GM21529 (cell line): ENCODE results near the gene OR51I2.

Experiments used
- ATAC-seq: cut with Tn5 transposase; IDR thresholded peaks from one replicate; pipeline ENCODE4 v1.9.1; 2021; ENCODE audit not compliant: unreplicated experiment

Gene OR51I2, protein sequence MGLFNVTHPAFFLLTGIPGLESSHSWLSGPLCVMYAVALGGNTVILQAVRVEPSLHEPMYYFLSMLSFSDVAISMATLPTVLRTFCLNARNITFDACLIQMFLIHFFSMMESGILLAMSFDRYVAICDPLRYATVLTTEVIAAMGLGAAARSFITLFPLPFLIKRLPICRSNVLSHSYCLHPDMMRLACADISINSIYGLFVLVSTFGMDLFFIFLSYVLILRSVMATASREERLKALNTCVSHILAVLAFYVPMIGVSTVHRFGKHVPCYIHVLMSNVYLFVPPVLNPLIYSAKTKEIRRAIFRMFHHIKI

DNA sequence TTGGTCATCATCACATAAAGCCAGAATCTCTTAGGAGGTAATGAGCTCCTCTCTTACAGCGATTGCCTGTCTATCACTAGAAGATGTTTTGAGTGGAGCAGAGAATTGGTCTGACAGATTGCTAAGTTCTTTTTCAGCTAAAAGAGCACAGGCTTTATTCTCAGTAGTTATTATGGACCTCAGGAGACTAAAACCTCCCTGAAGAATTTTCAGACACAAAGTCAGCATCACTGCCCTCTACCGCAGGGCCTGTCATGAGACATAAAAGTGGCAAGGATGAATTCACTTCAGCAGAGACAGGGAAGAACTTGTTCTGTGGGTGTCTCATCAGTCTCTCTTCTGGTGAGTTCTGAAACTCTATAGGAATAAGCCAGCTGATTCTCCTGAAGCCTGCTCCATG is at the start of gene OR51I2:
OR51I2 (plus strand) TSS at position 301 of the 400 bp plus-strand sequence. CDS start 4,166 bp downstream, outside the sequence.
- ATAC-seq, result no peak

DNA sequence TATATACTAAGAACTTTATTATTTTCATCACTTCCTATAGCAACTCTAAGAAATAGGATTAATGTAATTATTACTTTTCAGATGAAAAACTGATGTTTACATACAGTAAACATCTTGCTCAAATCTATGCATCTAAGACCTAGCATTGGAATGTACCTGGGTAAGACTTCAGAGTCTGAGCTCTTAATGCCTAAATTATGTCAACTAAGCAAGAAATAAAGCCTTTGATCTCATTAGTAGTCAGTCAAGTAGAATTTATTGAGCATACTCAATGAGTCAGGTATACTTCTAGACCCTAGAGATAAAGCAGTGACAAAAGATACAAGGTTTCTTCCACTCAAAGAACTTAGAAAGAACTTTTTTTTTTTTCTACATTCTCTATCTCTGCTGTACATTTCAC is 44.0 kb upstream of the OR51I2 start:
- no peak for ATAC-seq

DNA sequence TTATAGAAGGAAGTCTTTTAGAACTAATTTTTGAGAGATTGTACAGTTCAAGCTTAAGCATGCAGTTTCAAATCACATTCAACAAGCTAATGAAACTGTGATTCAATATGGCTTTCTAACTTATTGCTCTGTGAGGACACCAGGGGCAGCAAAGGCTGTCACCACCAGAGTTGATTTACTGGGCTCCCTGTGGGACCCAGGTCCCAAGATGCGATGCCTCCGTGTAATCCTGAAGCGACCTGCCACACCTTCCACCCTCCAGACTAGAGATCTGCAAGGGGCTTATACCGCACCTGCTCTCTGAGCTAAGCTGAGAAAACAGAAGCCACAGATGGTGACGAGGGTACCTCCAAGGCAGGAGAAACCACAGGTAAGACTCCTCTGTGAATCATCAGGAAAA is 28.1 kb upstream of the OR51I2 start:
- ATAC-seq, result no peak

DNA sequence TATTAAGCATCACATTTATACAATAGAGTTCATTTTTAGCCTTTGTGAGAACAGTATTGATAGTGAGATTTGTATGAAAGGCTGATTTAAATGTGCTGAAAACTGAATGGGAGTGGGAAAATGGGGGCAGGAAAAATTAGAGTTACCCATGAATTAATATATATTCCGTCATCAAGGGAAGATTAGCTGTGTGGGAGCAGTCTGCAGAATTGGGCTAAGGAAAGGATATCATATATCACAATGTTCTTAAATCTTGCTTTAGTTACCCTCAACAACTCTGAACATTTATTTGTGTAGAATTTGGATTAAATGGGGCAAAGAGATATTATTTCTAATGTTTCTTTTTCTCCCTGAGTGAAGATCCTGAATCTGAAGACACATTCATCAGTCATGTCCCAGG is 27.3 kb upstream of the OR51I2 start, which contains the start of gene OR51Q1:
OR51Q1 (plus strand) TSS at position 301 of the 400 bp plus-strand sequence; CDS start at position 391, 90 bp downstream.
- ATAC-seq, result no peak

DNA sequence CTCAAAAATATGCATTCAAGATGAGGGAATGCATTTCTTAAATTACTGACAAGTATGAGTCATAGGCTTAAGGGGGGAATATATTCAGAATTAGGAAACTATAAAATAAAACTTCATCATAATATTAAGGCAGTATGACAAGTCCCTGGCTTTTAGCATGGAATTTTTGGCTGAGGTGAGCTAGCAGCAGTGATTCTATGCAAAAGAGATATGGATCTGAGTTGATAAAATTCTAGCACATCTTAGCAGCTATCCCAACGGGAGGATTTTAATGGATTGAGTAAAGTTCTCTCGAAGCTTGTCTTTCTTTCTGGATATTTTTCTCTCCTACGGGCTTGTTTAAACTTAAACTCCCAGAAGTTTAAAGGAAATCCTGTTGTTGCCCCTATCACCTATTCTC is 26.0 kb upstream of the OR51I2 start:
- ATAC-seq, result no peak

DNA sequence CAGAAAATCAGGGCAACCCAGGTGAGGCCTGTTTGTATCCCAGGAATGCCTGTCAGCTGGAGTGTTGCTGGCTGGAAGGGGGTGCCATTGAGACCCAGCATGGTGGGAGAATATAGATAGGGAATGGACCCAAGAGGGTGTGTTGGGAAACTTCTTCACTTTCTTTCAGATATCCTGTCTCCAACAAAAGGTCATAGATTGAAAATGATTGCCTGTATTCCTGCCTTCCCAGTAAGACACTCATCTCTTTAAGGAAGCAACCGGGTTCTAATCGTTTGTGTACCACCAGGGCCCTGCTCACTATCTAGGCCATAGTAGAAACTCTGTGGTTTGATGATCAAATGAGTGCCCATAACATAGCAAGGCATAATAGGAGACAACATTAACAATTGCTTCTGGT is 7.7 kb upstream of the OR51I2 start, which contains the start of gene OR51I1:
OR51I1 (minus strand) TSS at position 101 of the 400 bp plus-strand sequence; CDS start at position 101, 0 bp downstream.
- ATAC-seq, result no peak

DNA sequence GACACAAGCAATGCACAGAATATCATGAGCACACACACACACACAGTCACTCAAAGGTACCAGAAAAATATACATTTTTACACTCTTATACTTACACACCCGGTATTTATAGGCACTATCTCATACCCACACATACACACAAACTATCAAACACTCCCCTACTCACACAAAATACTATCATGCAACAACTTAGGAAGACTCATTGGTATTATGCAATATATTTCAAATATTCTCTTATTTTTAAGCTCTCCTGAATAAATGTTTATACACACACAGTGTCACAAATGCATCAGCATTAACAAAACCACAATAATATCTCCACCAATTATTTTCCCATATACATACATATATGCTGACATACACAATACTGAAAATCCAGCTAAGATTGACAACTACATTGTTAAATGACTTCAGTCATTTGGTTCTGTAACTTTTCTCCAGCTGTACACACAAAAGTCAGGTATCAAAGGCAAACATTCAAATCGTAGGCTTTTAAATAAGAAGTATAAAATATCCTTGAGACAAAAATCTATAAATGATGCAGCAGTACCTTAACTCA is 5.2 kb upstream of the OR51I2 start:
- no peak for ATAC-seq

DNA sequence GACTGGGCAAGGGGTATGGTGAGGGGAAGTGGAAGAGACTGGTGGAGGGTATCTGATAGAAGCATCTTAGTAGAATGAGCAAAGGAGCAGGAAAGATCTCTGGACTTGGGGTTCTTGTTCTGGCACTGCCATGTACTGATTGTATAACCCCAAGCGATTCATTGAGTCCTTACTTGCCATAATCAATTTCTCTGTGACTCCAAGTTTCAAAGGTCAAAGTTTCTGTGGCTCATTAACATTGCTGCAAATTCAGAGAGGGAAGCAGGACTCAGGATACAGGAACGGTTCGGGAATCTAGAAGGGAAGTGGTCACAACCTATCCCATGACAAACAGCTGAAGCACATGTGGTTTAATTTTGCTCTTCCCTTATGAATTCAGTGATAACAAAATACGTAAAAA is 309 bp downstream of the OR51I2 start:
- no peak for ATAC-seq

DNA sequence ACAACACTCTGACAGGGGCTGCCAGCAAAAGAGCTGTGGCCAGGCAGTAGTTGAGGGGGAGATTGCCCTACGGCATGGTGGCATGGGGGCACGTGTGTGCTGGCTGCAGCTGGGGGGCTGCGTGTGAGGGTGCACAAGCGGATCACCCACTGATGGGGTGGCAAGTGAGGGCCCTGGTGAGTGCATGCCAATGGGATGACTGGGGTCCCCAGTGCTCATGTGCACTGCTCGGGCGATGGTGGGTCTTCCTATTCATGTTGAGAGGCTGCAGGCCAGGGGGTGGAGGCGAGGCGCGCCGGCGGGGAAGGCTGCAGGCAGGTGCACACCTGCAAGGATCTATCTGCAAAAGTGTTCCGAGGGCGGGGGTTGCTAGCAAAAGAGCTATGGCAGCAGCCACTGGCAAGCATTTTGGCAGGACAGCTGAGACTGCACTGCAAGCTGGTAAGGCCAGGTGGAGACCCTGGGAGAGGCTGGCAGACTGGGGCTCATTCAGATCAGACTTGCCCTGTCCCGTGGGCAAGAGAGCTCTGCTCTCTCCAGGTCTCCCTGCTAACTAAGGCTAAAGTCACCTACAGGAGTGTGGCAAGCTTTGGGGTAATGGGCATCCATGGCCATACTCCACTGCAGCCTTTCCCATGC is 12.0 kb downstream of the OR51I2 start:
- ATAC-seq, result no peak

DNA sequence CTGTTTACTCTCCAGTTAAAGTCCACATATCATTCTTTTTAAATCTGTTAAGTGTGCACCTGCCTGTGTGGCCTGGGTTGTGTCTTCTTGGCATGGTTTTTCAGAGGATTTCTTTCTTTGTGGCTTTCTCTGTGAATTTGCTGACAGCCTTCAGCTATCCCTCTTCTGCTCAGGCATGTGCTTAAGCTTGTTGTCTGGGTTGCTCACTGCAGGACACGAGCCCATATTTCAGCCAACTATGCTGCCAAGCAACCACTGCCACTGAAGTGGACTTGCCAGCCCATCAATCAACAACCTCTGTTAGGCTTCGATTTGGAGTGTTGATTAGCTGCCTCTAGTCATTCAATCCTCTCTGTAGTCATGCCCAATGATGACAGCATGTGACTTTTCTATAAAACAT is 18.4 kb downstream of the OR51I2 start:
- ATAC-seq, result no peak

DNA sequence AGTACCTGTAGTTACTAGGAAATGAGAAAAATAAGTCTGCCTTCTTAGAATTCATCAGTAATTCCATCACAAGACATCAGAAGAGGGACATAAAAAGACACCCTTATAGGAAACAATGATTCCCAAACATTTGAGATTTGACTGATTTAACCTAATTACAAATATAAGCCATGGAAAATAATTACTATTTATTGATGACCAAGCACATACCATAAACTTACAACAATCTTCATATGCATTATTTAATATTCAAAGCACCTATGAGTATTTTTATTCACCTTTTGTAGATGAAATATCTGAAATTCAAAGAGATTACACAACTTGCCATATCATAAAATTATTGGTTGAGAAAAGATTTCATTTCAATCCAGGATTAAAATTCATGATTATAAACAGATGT is 24.8 kb downstream of the OR51I2 start:
- ATAC-seq, result no peak

DNA sequence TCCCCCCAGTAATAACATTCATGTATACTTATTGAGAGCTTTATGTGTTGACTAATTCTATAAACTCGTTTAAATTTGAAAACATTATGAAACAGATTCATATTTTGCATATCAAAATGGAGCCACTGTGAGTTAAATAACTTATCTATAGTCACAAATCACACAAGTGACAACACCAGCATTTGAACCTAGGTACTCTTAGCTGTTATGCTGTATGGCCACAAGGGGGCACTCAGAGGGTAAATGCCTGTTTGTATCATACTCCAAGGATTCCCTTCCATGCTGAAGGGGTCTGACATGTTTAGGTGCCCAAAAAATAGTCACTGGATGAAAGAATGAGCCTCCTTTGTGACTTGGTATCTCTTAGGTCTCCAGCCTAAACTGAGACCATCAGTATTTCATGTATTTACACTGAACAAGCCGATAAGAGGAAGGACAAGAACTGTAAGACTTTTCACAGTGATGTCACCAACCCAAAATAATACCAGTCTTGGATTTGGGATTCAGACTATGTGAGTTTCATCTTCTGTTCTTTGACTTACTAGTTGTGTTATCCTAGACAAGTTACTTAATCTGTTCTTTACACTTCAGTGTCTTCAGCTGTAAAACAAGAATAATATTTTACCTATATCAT is 27.2 kb downstream of the OR51I2 start:
- ATAC-seq, result peak; percentile 79

DNA sequence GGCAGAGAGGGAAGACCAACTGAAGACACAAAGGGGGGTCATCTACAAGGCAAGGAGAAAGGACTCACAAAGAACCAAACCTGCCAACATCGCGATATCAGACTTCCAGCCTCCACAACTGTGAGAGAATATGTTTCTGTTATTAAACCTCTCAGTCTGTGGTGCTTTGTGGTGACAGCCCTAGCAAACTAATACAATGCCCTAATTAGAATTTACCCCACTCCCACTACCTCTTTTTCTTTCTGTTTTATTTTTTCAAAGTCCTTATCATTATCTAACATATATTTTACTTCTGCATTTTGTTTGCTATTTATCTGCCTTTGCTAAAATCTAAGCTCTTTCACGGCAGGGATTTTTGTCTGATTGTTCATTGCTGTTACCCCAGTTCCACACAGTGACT is 36.9 kb downstream of the OR51I2 start:
- ATAC-seq, result no peak

DNA sequence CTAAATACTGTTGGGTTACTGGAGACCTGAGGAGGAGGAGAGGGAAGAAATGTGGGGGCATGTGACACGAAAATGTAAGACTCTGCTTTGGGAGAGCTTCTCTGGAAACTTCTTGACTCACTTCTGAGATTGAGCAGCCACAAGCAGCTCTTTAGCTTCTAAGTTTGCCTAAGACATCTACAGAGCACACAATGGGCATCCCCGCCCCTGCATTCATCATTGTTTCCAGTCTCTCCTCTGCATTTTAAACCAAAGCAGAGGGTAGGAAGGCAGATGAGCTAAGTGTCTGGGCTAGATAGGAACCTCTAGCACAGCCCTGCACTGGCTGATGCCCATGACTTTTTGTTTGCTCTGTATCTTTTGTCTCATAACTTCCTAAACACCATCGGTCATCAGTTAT is 37.3 kb downstream of the OR51I2 start:
- ATAC-seq, result no peak

DNA sequence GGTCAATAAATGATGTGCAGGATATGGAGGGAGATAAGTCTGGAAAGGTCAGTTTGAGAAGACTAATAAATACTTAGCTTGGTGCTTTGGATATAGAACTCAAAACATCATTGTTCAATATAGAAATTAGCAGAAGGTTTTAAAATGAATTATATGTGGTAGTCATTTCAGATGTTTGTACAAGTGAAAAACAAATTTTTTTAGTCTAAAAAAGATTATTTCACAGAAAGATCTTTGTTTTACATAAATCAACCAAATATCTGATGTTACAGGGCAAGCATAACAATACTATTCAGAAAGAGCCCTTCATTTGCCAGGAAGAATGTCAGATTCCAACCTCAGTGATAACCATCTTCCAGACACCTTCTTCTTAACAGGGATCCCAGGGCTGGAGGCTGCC is 39.3 kb downstream of the OR51I2 start, which contains the start of gene OR52D1:
OR52D1 (plus strand) TSS at position 301 of the 400 bp plus-strand sequence; CDS start at position 323, 22 bp downstream.
- no peak for ATAC-seq

DNA sequence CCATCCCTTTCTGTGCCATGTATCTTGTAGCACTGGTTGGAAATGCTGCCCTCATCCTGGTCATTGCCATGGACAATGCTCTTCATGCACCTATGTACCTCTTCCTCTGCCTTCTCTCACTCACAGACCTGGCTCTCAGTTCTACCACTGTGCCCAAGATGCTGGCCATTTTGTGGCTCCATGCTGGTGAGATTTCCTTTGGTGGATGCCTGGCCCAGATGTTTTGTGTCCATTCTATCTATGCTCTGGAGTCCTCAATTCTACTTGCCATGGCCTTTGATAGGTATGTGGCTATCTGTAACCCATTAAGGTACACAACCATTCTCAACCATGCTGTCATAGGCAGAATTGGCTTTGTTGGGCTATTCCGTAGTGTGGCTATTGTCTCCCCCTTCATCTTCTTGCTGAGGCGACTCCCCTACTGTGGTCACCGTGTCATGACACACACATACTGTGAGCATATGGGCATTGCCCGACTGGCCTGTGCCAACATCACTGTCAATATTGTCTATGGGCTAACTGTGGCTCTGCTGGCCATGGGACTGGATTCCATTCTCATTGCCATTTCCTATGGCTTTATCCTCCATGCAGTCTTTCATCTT is 39.8 kb downstream of the OR51I2 start:
- ATAC-seq, result no peak

DNA sequence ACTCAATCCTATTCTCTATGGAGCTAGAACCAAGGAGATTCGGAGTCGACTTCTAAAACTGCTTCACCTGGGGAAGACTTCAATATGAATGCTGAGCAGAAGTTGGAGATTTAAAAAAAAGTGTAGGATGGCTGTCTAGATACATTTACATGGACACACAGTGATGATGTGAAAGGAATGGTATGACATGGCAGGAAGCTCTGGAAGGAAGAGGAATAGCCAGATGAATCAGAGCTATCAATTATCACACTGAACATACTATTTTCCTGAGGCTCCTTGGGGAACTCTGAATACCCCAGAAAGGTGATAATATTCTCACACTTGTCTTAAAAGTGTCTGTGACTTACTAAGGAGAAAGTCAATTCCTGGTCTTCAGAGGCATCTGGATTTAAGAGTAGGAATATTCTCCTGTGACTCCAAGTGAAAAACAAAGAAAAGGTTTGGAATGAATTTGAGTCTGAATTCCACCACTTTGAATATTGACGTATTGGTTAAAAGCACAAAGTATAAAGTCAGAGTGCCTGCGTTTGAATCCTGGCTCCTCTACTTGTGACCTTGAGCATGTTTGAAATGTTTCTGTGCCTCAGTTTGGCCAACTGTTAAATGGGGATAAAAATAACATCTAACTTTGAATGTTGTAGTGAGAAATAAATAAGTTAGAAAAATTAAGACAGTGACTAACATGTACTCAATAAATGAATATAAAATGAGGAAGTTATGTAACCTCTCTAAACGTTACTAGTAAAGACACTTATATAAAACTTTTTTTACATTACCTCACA is 40.6 kb downstream of the OR51I2 start:
- no peak for ATAC-seq

DNA sequence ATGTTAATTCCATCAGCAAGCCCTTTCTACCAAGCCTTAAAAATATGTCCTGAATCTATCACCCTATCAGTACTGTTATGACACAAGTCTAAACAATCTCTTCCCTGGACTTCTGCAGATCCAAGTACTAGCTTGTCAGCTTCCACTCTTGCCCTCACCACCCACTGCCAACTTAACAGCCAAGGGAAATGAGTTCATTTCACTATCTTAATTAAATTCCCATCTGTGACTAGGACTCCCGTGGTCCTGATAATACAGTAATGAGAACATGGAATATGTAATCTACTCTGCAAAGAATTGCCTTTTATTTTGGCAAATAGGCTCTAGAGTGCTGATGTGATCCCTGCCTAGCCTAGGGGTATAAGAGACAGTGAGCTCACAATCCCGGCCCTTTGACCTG is 50.5 kb downstream of the OR51I2 start:
- no peak for ATAC-seq

DNA sequence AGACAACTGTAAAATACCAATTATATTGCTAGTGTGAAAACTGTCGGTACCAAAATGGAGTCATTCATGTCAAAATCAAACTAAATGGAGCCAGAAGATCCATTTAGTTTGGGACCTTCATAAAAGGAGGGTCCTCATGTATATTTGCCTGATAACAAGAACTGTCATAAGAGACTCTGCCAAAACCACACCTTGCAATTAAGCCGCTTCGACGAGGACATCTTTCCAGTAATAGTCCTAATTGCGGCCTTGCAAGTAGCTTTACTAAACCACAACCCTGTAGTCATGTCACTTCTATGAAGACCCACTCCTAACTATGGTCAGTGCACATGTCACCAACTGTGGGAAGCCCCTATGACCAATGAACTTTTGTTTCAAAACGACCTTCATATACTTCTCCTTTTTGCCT is 51.3 kb downstream of the OR51I2 start:
- ATAC-seq, result no peak

DNA sequence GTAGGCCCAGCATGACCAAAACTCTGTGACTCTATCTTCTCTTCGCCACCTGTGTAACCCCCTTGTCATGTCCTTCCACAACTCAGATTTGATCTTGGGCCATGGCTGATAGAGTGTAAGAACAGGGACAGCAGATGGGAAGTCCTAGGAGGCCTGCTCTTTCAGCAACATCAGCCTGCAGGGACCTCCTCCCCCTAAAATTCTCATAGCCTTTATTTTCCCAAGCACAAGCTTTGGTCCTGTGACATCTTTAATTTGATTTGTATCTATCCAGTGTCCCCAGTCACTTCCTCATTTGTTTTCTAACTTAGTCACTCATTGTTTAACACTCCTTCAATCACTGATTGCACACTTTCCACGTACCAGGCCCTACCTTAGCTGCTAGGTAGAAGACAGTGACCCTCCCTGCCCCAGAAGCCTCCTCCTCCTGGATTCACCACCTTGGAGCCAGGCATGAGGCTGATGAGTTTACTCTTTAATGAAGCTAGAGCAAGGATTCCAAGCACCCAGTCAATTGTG is 55.3 kb downstream of the OR51I2 start:
- no peak for ATAC-seq
